ENCODE measurements around the gene HFE. TPM values are rescaled to one million over a fixed set of nuclear protein-coding genes. Genes with fewer than 3 reads are reported as not detected.

The HFE gene
- total and polyA plus RNA-seq, 12 donors = 6.2 to 32.1 (median 15.2) TPM

DNA sequence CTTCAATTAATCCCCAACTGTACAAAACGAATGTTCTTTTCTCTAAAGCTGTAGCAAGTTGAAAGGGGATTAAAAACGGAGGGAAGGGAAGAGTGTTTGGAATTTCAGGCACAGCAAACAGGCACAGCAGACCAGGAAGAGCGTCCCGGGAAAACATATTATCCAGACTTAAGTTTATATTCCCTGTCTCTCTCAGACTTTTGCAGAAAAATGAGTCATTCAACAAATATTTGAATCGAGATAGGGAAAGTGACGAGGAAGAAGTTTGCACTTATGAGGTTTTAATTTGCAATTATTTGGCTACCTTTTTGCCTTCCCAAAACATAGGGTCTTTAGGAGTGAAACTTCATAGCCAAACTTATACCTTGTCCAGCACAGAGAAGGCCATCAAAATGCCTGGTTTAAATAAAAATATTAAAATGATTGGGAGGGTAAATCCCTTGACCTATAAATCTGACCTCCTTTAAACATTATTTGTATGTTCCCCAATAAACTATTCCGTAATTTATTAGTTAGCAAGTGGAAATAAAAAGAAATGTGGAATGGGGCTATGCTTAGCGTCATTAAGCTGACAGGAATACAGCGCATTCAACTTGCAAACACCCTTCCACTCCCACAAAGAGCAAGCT is 16.0 kb downstream of the HFE start:
- WGBS, 4 donors = 10 to 19% (median 15%) methylated on average over 9 of the region's 9 CpGs
- Histone ChIP-seq H3K27me3 (no peaks in the 10 kb centered on the region), H3K4me1 (replicated peaks in 1 of 2) (peaks cover 8 to 13% of the 10 kb centered on the region in 2 donors), H3K36me3 (replicated peaks in 1 of 2) (no peaks in the 10 kb centered on the region), H3K4me3 (peak overlapping the region in 2 of 4 donors; percentile 26 to 58), H3K9me3 (replicated peaks in 1 of 3) (no peaks in the 10 kb centered on the region), H3K27ac (peak overlapping the region; percentile 50 to 90 (median 80))
- TF ChIP-seq CTCF (IDR thresholded peaks at IDR 0.05) (no peak), POLR2A (IDR thresholded peaks at IDR 0.05) (no peak)
- intact Hi-C loops (cut with DNase I) = no loop called here
- DNase-seq = peak in 1 of 7 donors; percentile 57

DNA sequence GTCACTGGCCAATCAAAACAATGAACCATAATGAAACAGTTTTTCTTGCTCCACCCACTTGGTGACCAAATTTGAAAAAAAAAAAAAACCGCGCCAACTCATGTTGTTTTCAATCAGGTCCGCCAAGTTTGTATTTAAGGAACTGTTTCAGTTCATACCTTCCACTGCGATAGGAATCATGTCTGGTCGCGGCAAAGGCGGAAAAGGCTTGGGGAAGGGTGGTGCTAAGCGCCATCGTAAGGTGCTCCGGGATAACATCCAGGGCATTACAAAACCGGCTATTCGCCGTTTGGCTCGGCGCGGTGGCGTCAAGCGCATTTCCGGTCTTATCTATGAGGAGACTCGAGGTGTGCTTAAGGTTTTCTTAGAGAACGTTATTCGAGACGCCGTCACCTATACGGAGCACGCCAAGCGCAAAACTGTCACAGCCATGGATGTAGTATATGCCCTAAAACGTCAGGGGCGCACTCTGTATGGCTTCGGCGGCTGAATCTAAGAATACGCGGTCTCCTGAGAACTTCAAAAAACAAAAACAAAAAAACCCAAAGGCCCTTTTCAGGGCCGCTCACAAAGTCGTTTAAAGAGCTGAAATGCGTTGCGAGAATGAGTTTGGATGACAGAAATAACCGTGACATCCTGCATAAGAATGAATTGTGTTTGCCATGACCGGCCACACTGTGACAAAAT is 16.7 kb downstream of the HFE start:
- H3K9me3 ChIP-seq (replicated peaks in 1 of 3) = no peaks in the 10 kb centered on the region
- 0 to 1% (median 1%) methylated on average over 32 to 39 of the region's 39 CpGs for WGBS, 4 donors
- DNase-seq = peak; percentile 88 to 97 (median 92)
- H3K4me1 ChIP-seq (replicated peaks in 1 of 2) = peaks cover 8 to 13% of the 10 kb centered on the region in 2 donors
- H3K4me3 ChIP-seq = peak overlapping the region in 3 of 4 donors; percentile 0 to 58 (median 29)
- intact Hi-C loops (cut with DNase I) = no loop called here
- H3K27me3 ChIP-seq = no peaks in the 10 kb centered on the region
- no peaks in the 10 kb centered on the region for H3K36me3 ChIP-seq (replicated peaks in 1 of 2)
- TF ChIP-seq CTCF (IDR thresholded peaks at IDR 0.05) (peak in 5 of 6 experiments; percentile 35 to 65 (median 50)), POLR2A (IDR thresholded peaks at IDR 0.05) (peak; percentile 99 to 100)
- H3K27ac ChIP-seq = peak overlapping the region; percentile 82 to 96 (median 90)

GRCh38 chr6:26104457-26105108 is 17.4 kb downstream of the HFE start:
- no peaks in the 10 kb centered on the region for H3K27me3 ChIP-seq
- H3K27ac ChIP-seq = peak overlapping the region; percentile 82 to 96 (median 90)
- H3K4me1 ChIP-seq (replicated peaks in 1 of 2) = peaks cover 8 to 13% of the 10 kb centered on the region in 2 donors
- peak in 1 of 7 donors; percentile 61 for DNase-seq
- no peaks in the 10 kb centered on the region for H3K36me3 ChIP-seq (replicated peaks in 1 of 2)
- WGBS, 4 donors = 46 to 55% (median 49%) methylated on average over 21 to 22 of the region's 22 CpGs
- H3K9me3 ChIP-seq (replicated peaks in 1 of 3) = no peaks in the 10 kb centered on the region
- intact Hi-C loops (cut with DNase I) = no loop called here
- peak overlapping the region in 3 of 4 donors; percentile 0 to 58 (median 29) for H3K4me3 ChIP-seq
- TF ChIP-seq CTCF (IDR thresholded peaks at IDR 0.05) (no peak), POLR2A (IDR thresholded peaks at IDR 0.05) (no peak)

GRCh38 chr6:26105109-26105730 is 18.0 kb downstream of the HFE start:
- no peak overlapping the region for H3K27ac ChIP-seq
- 83 to 91% (median 91%) methylated on average over 8 of the region's 8 CpGs for WGBS, 4 donors
- H3K36me3 ChIP-seq (replicated peaks in 1 of 2) = no peaks in the 10 kb centered on the region
- H3K4me3 ChIP-seq = no peak overlapping the region
- intact Hi-C loops (cut with DNase I) = no loop called here
- TF ChIP-seq POLR2A (IDR thresholded peaks at IDR 0.05) = no peak
- no peak for TF ChIP-seq CTCF (IDR thresholded peaks at IDR 0.05)
- H3K27me3 ChIP-seq = no peaks in the 10 kb centered on the region
- H3K9me3 ChIP-seq (replicated peaks in 1 of 3) = no peaks in the 10 kb centered on the region
- H3K4me1 ChIP-seq (replicated peaks in 1 of 2) = peaks cover 8 to 13% of the 10 kb centered on the region in 2 donors
- DNase-seq = no peak

Data from adrenal gland (tissue), 12 donors.